Liver (tissue), 4 donors: Measurements from ENCODE around the gene ALDH6A1. TPM values are rescaled to one million over a fixed set of nuclear protein-coding genes. Genes with fewer than 3 reads are reported as not detected.

Experiments used
- polyA plus RNA-seq, 2 donors: library from polyadenylated mRNA; stranded (reverse) in 1 of 2; unstranded in 1 of 2; fragments of 200-250 nt in 1 of 2; fragments of >200 nt in 1 of 2; fragmentation: Nextera tagmentation in 1 of 2; extraction: Ambion mirVana in 1 of 2; gene quantifications; one replicate each; pipeline versions ENCODE4 v1.2.1 to v1.2.3, GENCODE V29; 2013 to 2015
- total RNA-seq, 2 donors: library from RNA; depleted of rRNA; stranded (reverse); fragments of >200 nt; gene quantifications; one replicate each; pipeline ENCODE4 v1.2.3, GENCODE V29; 2014
- donor health status: healthy.
- donor health status: healthy.
- donor health status: healthy.

The ALDH6A1 gene
- total and polyA plus RNA-seq, 4 donors: 114 to 183 (median 155) TPM

Other genes with a start within 250 kb of the ALDH6A1 start
- gene PTGR2, start 232.6 kb downstream of the ALDH6A1 start, total RNA-seq: 1 to 10 TPM; 4.2 to 9.5 TPM
- 1 to 10 TPM; 6.4 to 9.4 TPM for gene PTGR2, start 232.6 kb downstream of the ALDH6A1 start, polyA plus RNA-seq
- 10 to 100 TPM; 29.5 to 33.0 TPM for gene ZNF410, start 197.6 kb downstream of the ALDH6A1 start, total RNA-seq
- 10 to 100 TPM; 11.2 to 13.7 TPM for gene ZNF410, start 197.6 kb downstream of the ALDH6A1 start, polyA plus RNA-seq
- 1 to 10 TPM; 1.4 to 1.5 TPM for gene FAM161B, start 134.4 kb downstream of the ALDH6A1 start, total RNA-seq
- under 1 TPM; 0.79 to 0.96 TPM for gene FAM161B, start 134.4 kb downstream of the ALDH6A1 start, polyA plus RNA-seq
- 10 to 100 TPM; 12.6 to 17.1 TPM for gene COQ6, start 134.2 kb downstream of the ALDH6A1 start, total RNA-seq
- 10 to 100 TPM; 19.9 to 33.7 TPM for gene COQ6, start 134.2 kb downstream of the ALDH6A1 start, polyA plus RNA-seq
- 100 to 1,000 TPM in 1 of 2 donors, 10 to 100 TPM in 1; 38.1 to 276 TPM for gene ENTPD5, start 65.2 kb downstream of the ALDH6A1 start, total RNA-seq
- 10 to 100 TPM; 53.4 to 99.5 TPM for gene ENTPD5, start 65.2 kb downstream of the ALDH6A1 start, polyA plus RNA-seq
- 1 to 10 TPM; 2.4 to 2.8 TPM for gene BBOF1, start 65.1 kb downstream of the ALDH6A1 start, total RNA-seq
- 1 to 10 TPM; 1.0 to 1.8 TPM for gene BBOF1, start 65.1 kb downstream of the ALDH6A1 start, polyA plus RNA-seq
- 1 to 10 TPM; 6.8 to 9.9 TPM for gene LIN52, start 503 bp upstream of the ALDH6A1 start, total RNA-seq
- gene LIN52, start 503 bp upstream of the ALDH6A1 start, polyA plus RNA-seq: 1 to 10 TPM; 3.8 TPM
- not detected for gene VSX2, start 155.0 kb upstream of the ALDH6A1 start, total RNA-seq
- not detected for gene VSX2, start 155.0 kb upstream of the ALDH6A1 start, polyA plus RNA-seq
- gene ABCD4, start 218.5 kb upstream of the ALDH6A1 start, total RNA-seq: 10 to 100 TPM; 24.7 to 33.6 TPM
- 10 to 100 TPM; 20.4 to 34.4 TPM for gene ABCD4, start 218.5 kb upstream of the ALDH6A1 start, polyA plus RNA-seq